GM12878 (cell line): ENCODE results near the gene CPNE6. TPM values are rescaled to one million over a fixed set of nuclear protein-coding genes. Genes with fewer than 3 reads are reported as not detected.

Experiments
- ATAC-seq: fragments of 200-7000 bp; cut with Tn5 transposase; 3 replicates; pipeline ENCODE4 v1.9.1; 2020; ENCODE audit warnings: mild to moderate bottlenecking, moderate library complexity
- BruUV-seq: library from RNA; stranded (reverse); fragments of 400-500 nt; replicated peaks from 2 replicates; lab custom pipeline; 2021; lab: Mats Ljungman, UMichigan
- CTCF ChIA-PET: fragments of 300-600 bp; sonication (Branson Sonifier 250); formaldehyde crosslinking; extraction: SDS; loops from one replicate; lab custom pipeline; 2021; ENCODE audit warnings: inconsistent platforms; lab: Yijun Ruan, JAX
- POLR2A ChIA-PET: fragments of 350-600 bp; formaldehyde crosslinking; extraction: SDS; loops from one replicate; lab custom pipeline; 2021; ENCODE audit warnings: inconsistent platforms; lab: Charles Lee
- RAD21 ChIA-PET: fragments of 300-600 bp; sonication (Branson Sonifier 250); formaldehyde crosslinking; loops from one replicate; lab custom pipeline; 2023; ENCODE audit warnings: antibody characterized with exemption; ENCODE audit not compliant: unreplicated experiment; lab: Charles Lee
- SMC1A ChIA-PET: fragments of 300-600 bp; sonication (Branson Sonifier 250); formaldehyde crosslinking; loops from one replicate; lab custom pipeline; 2023; ENCODE audit not compliant: unreplicated experiment, uncharacterized antibody; lab: Charles Lee
- DNase-seq: peaks from one replicate; pipeline ENCODE4 v3.0.0-alpha.2; 2011; ENCODE audit warnings: low read depth, low spot score
- FAIRE-seq: peaks from 3 replicates; lab custom pipeline; 2011; peaks lifted over from hg19 to GRCh38; lab: Jason Lieb, UNC
- H2AFZ ChIP-seq: 2 replicates; pipeline ENCODE4 v1.6.0; 2011; ENCODE audit warnings: low read depth, low read length, control low read depth; ENCODE audit not compliant: control insufficient read depth
- H3K27ac ChIP-seq: 2 replicates; pipeline ENCODE4 v1.5.1; 2011; ENCODE audit warnings: control low read depth; ENCODE audit not compliant: control insufficient read depth, insufficient read depth
- H3K27me3 ChIP-seq, 2 experiments: replicated peaks in 1 of 2; 2 replicates each; pipeline versions ENCODE4 v1.6.0 to v1.6.1; 2011; ENCODE audit warnings: low read length in 1 of 2; ENCODE audit not compliant: control insufficient read depth in 2 of 2, insufficient read depth in 2 of 2
- H3K36me3 ChIP-seq, 2 experiments: 2 replicates each; pipeline ENCODE4 v1.5.1; 2011; ENCODE audit warnings: low read length in 1 of 2; ENCODE audit not compliant: control insufficient read depth in 2 of 2, insufficient read depth in 2 of 2
- H3K4me1 ChIP-seq: 2 replicates; pipeline ENCODE4 v1.6.1; 2011; ENCODE audit warnings: mild to moderate bottlenecking, low read length, moderate library complexity, mixed read lengths; ENCODE audit not compliant: control insufficient read depth, insufficient read depth
- H3K4me2 ChIP-seq: 2 replicates; pipeline ENCODE4 v1.6.0; 2011; ENCODE audit warnings: control low read depth; ENCODE audit not compliant: control insufficient read depth, insufficient read depth
- H3K4me3 ChIP-seq: fragments of 200-600 bp; sonication (generic); 2 replicates; pipeline ENCODE4 v1.5.1; 2016
- H3K79me2 ChIP-seq: 2 replicates; pipeline ENCODE4 v1.6.0; 2011; ENCODE audit warnings: low read length; ENCODE audit not compliant: control insufficient read depth, insufficient read depth
- H3K9ac ChIP-seq: 2 replicates; pipeline ENCODE4 v1.8.0; 2011; ENCODE audit warnings: low read length, control low read depth, mixed read lengths; ENCODE audit not compliant: control insufficient read depth, insufficient read depth
- H3K9me3 ChIP-seq: replicated peaks from 3 replicates; pipeline ENCODE4 v1.5.1; 2011; ENCODE audit warnings: mild to moderate bottlenecking, low read length; ENCODE audit not compliant: control insufficient read depth, insufficient read depth
- H4K20me1 ChIP-seq: 2 replicates; pipeline ENCODE4 v1.6.0; 2011; ENCODE audit not compliant: control insufficient read depth, insufficient read depth
- NKRF ChIP-seq: fragments of 450-650 bp; conservative IDR thresholded peaks from 2 replicates; pipeline ENCODE4 v1.6.1; 2017; ENCODE audit warnings: mild to moderate bottlenecking, moderate library complexity
- PAX5 ChIP-seq: IDR thresholded peaks from 2 replicates; pipeline ENCODE4 v1.6.1; 2011; ENCODE audit warnings: low read depth, low read length, borderline replicate concordance
- RELA ChIP-seq: fragments of 450-650 bp; IDR thresholded peaks from 2 replicates; pipeline ENCODE4 v1.8.0; 2014; ENCODE audit warnings: borderline replicate concordance; ENCODE audit not compliant: partially characterized antibody
- WGBS: methylation state at CpG from one replicate; pipeline ENCODE4 v1.1.6; 2016; ENCODE audit warnings: low lambda C conversion rate; ENCODE audit not compliant: insufficient replicate concordance, insufficient coverage; ENCODE audit errors: missing lambda C conversion rate; 5-methylcytosine and 5-hydroxymethylcytosine counted together
- in situ Hi-C: fragments of 300-500 bp; cut with MboI; formaldehyde crosslinking; loops from 9 replicates; pipeline ENCODE4 v1.14.3; 2018; ENCODE audit warnings: mixed read lengths
- intact Hi-C: fragments of 100-400 bp; cut with micrococcal nuclease; formaldehyde crosslinking; loops from one replicate; pipeline ENCODE4 v1.14.2; 2022; ENCODE audit not compliant: unreplicated experiment
- polyA plus RNA-seq, 11 experiments: library from polyadenylated mRNA; depleted of rRNA in 4 of 11; unstranded in 6 of 11; stranded (reverse) in 5 of 11; fragments of >200 nt; fragmentation: Nextera tagmentation in 4 of 11; fragmentation: Illumina TruSeq in 1 of 11; extraction: Ambion mirVana in 4 of 11; extraction: Trizol in 1 of 11; gene quantifications; 1 replicate in 1 of 11; 2 replicates in 10 of 11; pipeline versions ENCODE4 v1.2.1 to v1.2.3, GENCODE V29; 2011 to 2016; ENCODE audit warnings: inconsistent platforms in 2 of 11, missing spikeins in 2 of 11, low read depth in 1 of 11
- total RNA-seq, 4 experiments: library from RNA; depleted of rRNA in 3 of 4; stranded (reverse); fragments of >200 nt in 3 of 4; fragmentation: Illumina TruSeq in 1 of 4; extraction: Trizol in 1 of 4; gene quantifications; 2 replicates each; pipeline versions ENCODE4 v1.2.1 to v1.2.3, GENCODE V29; 2013 to 2021

CPNE6 gene
- total and polyA plus RNA-seq, 10 of the 15 experiments (the other 5 are each of a cell fraction or from before 2014, with no cell fraction given), result 0.06 to 0.43 (median 0.18) TPM; not detected in 3

- RAD21 ChIA-PET, result interaction anchor here (1.1 to 5.8 kb wide), 17 partner anchors 9 to 158 kb away, joined by 3 to 69 read pairs (median 9); partner anchors contain the start of genes CARMIL3, EMC9, IPO4 and IRF9
- no peak for TF ChIP-seq RELA
- peak; percentile 26; the same call in 1 of the 2 replicates for TF ChIP-seq NKRF
- no peak for TF ChIP-seq PAX5
- DNase-seq (no peak), ATAC-seq (no peak), FAIRE-seq (no peak)
- SMC1A ChIA-PET, result interaction anchor here (0.9 to 7.7 kb wide), 15 partner anchors 10 to 182 kb away, joined by 3 to 70 read pairs (median 7); partner anchors contain the start of genes CHMP4A, IPO4, IRF9 and PCK2
- Histone ChIP-seq H3K79me2 (peaks cover 24% of the 10 kb centered on the region), H3K4me1 (peaks cover 5% of the 10 kb centered on the region), H3K9me3 (no peaks in the 10 kb centered on the region), H3K36me3 (peaks cover 7 to 23% of the 10 kb centered on the region in 2 experiments), H3K9ac (peak overlapping the region; percentile 82), H3K27me3 (no peaks in the 10 kb centered on the region), H4K20me1 (no peaks in the 10 kb centered on the region), H3K27ac (peak overlapping the region; percentile 94), H3K4me3 (peak overlapping the region; percentile 96), H3K4me2 (peak overlapping the region; percentile 92), H2AFZ (peak overlapping the region; percentile 82)
- in situ Hi-C loops (loop anchor here (25.0 kb wide), 1 partner anchor 803 kb away; the partner anchor contains the start of genes BCL2L2, PABPN1 and PPP1R3E), intact Hi-C loops (loop anchor here (2.0 kb wide), 1 partner anchor 55 kb away; no protein-coding TSS in a partner anchor)
- TSS peak; percentile 76 for BruUV-seq
- CTCF ChIA-PET, result interaction anchor here (0.7 to 5.9 kb wide), 18 partner anchors 8 to 1021 kb away, joined by 3 to 39 read pairs (median 7); partner anchors contain the start of genes ACIN1, CIDEB, EMC9 and IRF9
- WGBS, result 0% methylated on average over 14 of the region's 14 CpGs
- POLR2A ChIA-PET, result interaction anchor here (0.7 to 17.1 kb wide), 15 partner anchors 10 to 315 kb away, joined by 3 to 276 read pairs (median 7); partner anchors contain the start of genes CARMIL3, CHMP4A, EMC9 and FITM1
These were observed 44.2 kb downstream of the CPNE6 start for GRCh38 chr14:24115422-24116127.
